NCI-H1930 (cell line): ENCODE data around the gene ARHGEF3.

ENCODE experiments used
- DNase-seq, 2 experiments: peaks; one replicate each; lab custom pipeline; 2025; lab: John Stamatoyannopoulos, UW

Gene ARHGEF3

DNA sequence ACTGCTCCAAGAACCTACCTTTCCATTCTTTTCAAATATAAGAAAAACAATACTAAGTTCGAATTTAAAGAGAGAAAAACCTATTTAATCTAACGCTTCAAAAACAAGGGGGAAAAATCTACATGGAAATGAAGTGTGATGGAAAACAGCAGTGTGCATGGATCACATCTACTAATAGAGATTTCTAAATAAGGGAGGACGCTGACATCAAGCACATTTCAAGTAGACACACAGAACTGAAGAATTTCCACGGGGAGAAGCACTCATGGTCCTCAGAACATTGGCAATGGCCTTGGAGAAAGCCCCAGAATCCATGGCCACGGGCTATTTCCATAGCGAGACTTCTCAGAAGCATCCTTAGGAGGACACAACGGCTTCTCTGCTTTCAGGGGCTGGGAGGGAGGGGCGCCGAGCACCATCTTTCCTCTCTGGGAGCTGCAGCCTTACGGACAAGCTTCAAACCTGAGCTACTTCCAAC, 119.7 kb downstream of the ARHGEF3 start:
- DNase-seq: no peak

GRCh38 chr3:56680054-56680580, 121.6 kb downstream of the ARHGEF3 start:
- DNase-seq: no peak
